HCT116 (cell line): ENCODE results near the gene SRGAP3. TPM values are rescaled to one million over a fixed set of nuclear protein-coding genes. Genes with fewer than 3 reads are reported as not detected.

ENCODE experiments used
- ATAC-seq: fragments of 200-7000 bp; cut with Tn5 transposase; 2 replicates; pipeline ENCODE4 v1.9.1; 2020; ENCODE audit warnings: mild to moderate bottlenecking, moderate library complexity
- BruUV-seq: library from RNA; stranded (reverse); fragments of 400-500 nt; replicated peaks from 2 replicates; lab custom pipeline; 2021; lab: Mats Ljungman, UMichigan
- CTCF ChIA-PET: fragments of 300-600 bp; sonication (Branson Sonifier 250); formaldehyde crosslinking; loops from one replicate; lab custom pipeline; 2021; ENCODE audit warnings: antibody characterized with exemption; lab: Charles Lee
- POLR2A ChIA-PET: fragments of 300-600, 350-600 bp; sonication (Branson Sonifier 250); formaldehyde crosslinking; loops from one replicate; lab custom pipeline; 2021; ENCODE audit warnings: antibody characterized with exemption; lab: Charles Lee
- RAD21 ChIA-PET, 2 experiments: fragments of 300-600 bp; sonication (Branson Sonifier 250); formaldehyde crosslinking; loops; one replicate each; lab custom pipeline; 2023; ENCODE audit warnings: low total read pairs in 2 of 2; ENCODE audit not compliant: uncharacterized antibody in 2 of 2, unreplicated experiment in 2 of 2, low non-redundant PET in 1 of 2; lab: Charles Lee
- DNase-seq: peaks from one replicate; pipeline ENCODE4 v3.0.0-alpha.2; 2010; ENCODE audit warnings: low read depth, low spot score
- H2AFZ ChIP-seq: fragments of 200-600 bp; shearing (Covaris generic), sonication (generic); 2 replicates; pipeline ENCODE4 v1.6.1; 2017; ENCODE audit warnings: low read depth, mixed run types, mixed read lengths, antibody characterized with exemption, low read length; ENCODE audit not compliant: poor library complexity, severe bottlenecking
- H3K27ac ChIP-seq: 2 replicates; pipeline ENCODE4 v1.5.1; 2012; ENCODE audit warnings: low read depth, low read length
- H3K27me3 ChIP-seq: fragments of 200-600 bp; sonication (generic); 2 replicates; pipeline ENCODE4 v1.6.1; 2016; ENCODE audit warnings: mixed run types, low read length, mixed read lengths; ENCODE audit not compliant: insufficient read depth
- H3K36me3 ChIP-seq, 2 experiments: fragments of 200-500 bp in 1 of 2; fragments of 200-600 bp in 1 of 2; sonication (Bioruptor generic) in 1 of 2; sonication (generic) in 1 of 2; 2 replicates each; pipeline versions ENCODE4 v1.5.1 to v1.6.1; 2014 to 2016; ENCODE audit warnings: low read length in 2 of 2, inconsistent platforms in 1 of 2, mixed read lengths in 1 of 2, mixed run types in 1 of 2; ENCODE audit not compliant: insufficient read depth in 2 of 2, control insufficient read depth in 1 of 2
- H3K4me1 ChIP-seq, 2 experiments: fragments of 200-600 bp in 1 of 2; sonication (generic) in 1 of 2; 2 replicates each; pipeline versions ENCODE4 v1.5.1 to v1.6.1; 2012 to 2017; ENCODE audit warnings: low read length in 2 of 2, inconsistent platforms in 1 of 2, mild to moderate bottlenecking in 1 of 2, mixed read lengths in 1 of 2, mixed run types in 1 of 2, moderate library complexity in 1 of 2; ENCODE audit not compliant: insufficient read depth in 2 of 2, control insufficient read depth in 1 of 2
- H3K4me2 ChIP-seq: fragments of 200-600 bp; sonication (generic); 2 replicates; pipeline ENCODE4 v1.6.1; 2017; ENCODE audit warnings: mixed run types, low read length, mixed read lengths
- H3K4me3 ChIP-seq, 2 experiments: fragments of 200-600 bp in 1 of 2; sonication (generic) in 1 of 2; replicated peaks in 1 of 2; 2 replicates each; pipeline ENCODE4 v1.5.1; 2011 to 2016; ENCODE audit warnings: low read length in 2 of 2, control low read depth in 1 of 2, low read depth in 1 of 2, mild to moderate bottlenecking in 1 of 2, mixed read lengths in 1 of 2, mixed run types in 1 of 2
- H3K79me2 ChIP-seq: fragments of 200-600 bp; sonication (generic); 2 replicates; pipeline ENCODE4 v1.6.1; 2017; ENCODE audit warnings: mild to moderate bottlenecking, mixed run types, low read length, moderate library complexity, mixed read lengths; ENCODE audit not compliant: insufficient read depth
- H3K9ac ChIP-seq: fragments of 200-600 bp; sonication (generic); 2 replicates; pipeline ENCODE4 v1.6.1; 2016; ENCODE audit warnings: low read length, mixed read lengths
- H3K9me2 ChIP-seq: fragments of 200-600 bp; sonication (generic), shearing (Covaris generic); 2 replicates; pipeline ENCODE4 v1.6.1; 2017; ENCODE audit warnings: mixed run types, mild to moderate bottlenecking, moderate library complexity; ENCODE audit not compliant: insufficient read depth
- H3K9me3 ChIP-seq, 2 experiments: fragments of 200-500 bp in 1 of 2; fragments of 200-600 bp in 1 of 2; sonication (Bioruptor generic) in 1 of 2; sonication (generic) in 1 of 2; 2 replicates each; pipeline ENCODE4 v1.6.1; 2014 to 2017; ENCODE audit warnings: low read length in 2 of 2, mixed read lengths in 2 of 2, inconsistent platforms in 1 of 2, low read depth in 1 of 2, mild to moderate bottlenecking in 1 of 2, mixed run types in 1 of 2, moderate library complexity in 1 of 2; ENCODE audit not compliant: control insufficient read depth in 1 of 2, insufficient read depth in 1 of 2
- H4K20me1 ChIP-seq: fragments of 200-600 bp; sonication (generic), shearing (Covaris generic); 2 replicates; pipeline ENCODE4 v1.6.1; 2017; ENCODE audit warnings: mixed run types, mild to moderate bottlenecking, moderate library complexity; ENCODE audit not compliant: insufficient read depth
- CBX3 ChIP-seq: IDR thresholded peaks from 2 replicates; pipeline ENCODE4 v1.6.1; 2012; ENCODE audit warnings: low read depth
- CEBPB ChIP-seq: IDR thresholded peaks from 2 replicates; pipeline ENCODE4 v1.6.1; 2012; ENCODE audit warnings: low read depth
- CTCF ChIP-seq, 3 experiments: fragments of 200-600 bp in 1 of 3; sonication (generic) in 1 of 3; IDR thresholded peaks in 2 of 3; conservative IDR thresholded peaks in 1 of 3; 2 replicates each; pipeline ENCODE4 v1.5.1; 2012 to 2017; ENCODE audit warnings: low read depth in 2 of 3, low read length in 2 of 3, antibody characterized with exemption in 1 of 3, borderline replicate concordance in 1 of 3, control low read depth in 1 of 3, mild to moderate bottlenecking in 1 of 3, mixed read lengths in 1 of 3, mixed run types in 1 of 3, moderate library complexity in 1 of 3; ENCODE audit not compliant: insufficient read depth in 1 of 3
- EGR1 ChIP-seq: IDR thresholded peaks from 2 replicates; pipeline ENCODE4 v1.6.1; 2012; ENCODE audit warnings: low read depth
- EZH2 ChIP-seq: fragments of 200-600 bp; sonication (generic); IDR thresholded peaks from 2 replicates; pipeline ENCODE4 v1.6.1; 2017; ENCODE audit warnings: antibody characterized with exemption, mixed run types
- EZH2phosphoT487 ChIP-seq: fragments of 200-600 bp; IDR thresholded peaks from 2 replicates; pipeline ENCODE4 v1.6.1; 2018; ENCODE audit warnings: antibody characterized with exemption, borderline replicate concordance
- FOSL1 ChIP-seq: IDR thresholded peaks from 2 replicates; pipeline ENCODE4 v1.6.1; 2012; ENCODE audit warnings: low read depth
- JUND ChIP-seq: IDR thresholded peaks from 2 replicates; pipeline ENCODE4 v1.6.1; 2012
- MAX ChIP-seq: IDR thresholded peaks from 2 replicates; pipeline ENCODE4 v1.6.1; 2012
- POLR2A ChIP-seq: IDR thresholded peaks from 2 replicates; pipeline ENCODE4 v1.7.0; 2011; ENCODE audit warnings: borderline replicate concordance; ENCODE audit not compliant: insufficient read depth, insufficient read length; ENCODE audit errors: extremely low read depth
- POLR2AphosphoS5 ChIP-seq: IDR thresholded peaks from 2 replicates; pipeline ENCODE4 v1.6.1; 2011; ENCODE audit warnings: mild to moderate bottlenecking, low read depth, low read length, moderate library complexity
- SIN3A ChIP-seq: IDR thresholded peaks from 2 replicates; pipeline ENCODE4 v1.6.1; 2012; ENCODE audit warnings: low read depth
- SP1 ChIP-seq: IDR thresholded peaks from 2 replicates; pipeline ENCODE4 v1.6.1; 2012; ENCODE audit warnings: low read depth
- SRF ChIP-seq: IDR thresholded peaks from 2 replicates; pipeline ENCODE4 v1.6.1; 2012; ENCODE audit warnings: low read depth
- TCF7L2 ChIP-seq: IDR thresholded peaks from 2 replicates; pipeline ENCODE4 v1.7.0; 2011; ENCODE audit warnings: borderline replicate concordance, inconsistent platforms; ENCODE audit not compliant: insufficient read depth, insufficient read length; ENCODE audit errors: extremely low read depth
- ZNF274 ChIP-seq: fragments of 200-500 bp; sonication (Bioruptor generic); IDR thresholded peaks from 2 replicates; pipeline ENCODE4 v1.6.1; 2014; ENCODE audit warnings: mild to moderate bottlenecking, low read depth, low read length, inconsistent platforms
- intact Hi-C: fragments of 100-400 bp; cut with micrococcal nuclease; formaldehyde crosslinking; loops from 2 replicates; pipeline ENCODE4 v1.10.0; 2022
- total RNA-seq: library from RNA; stranded (reverse); gene quantifications from one replicate; pipeline ENCODE4 v1.2.1, GENCODE V29; 2021; ENCODE audit not compliant: unreplicated experiment
- TF ChIP-seq, protein P1 (sequence below): IDR thresholded peaks from 2 replicates; pipeline ENCODE4 v1.6.1; 2012

The SRGAP3 gene
- total RNA-seq, 1 experiment from 2014 or later = 8.3 TPM

DNA sequence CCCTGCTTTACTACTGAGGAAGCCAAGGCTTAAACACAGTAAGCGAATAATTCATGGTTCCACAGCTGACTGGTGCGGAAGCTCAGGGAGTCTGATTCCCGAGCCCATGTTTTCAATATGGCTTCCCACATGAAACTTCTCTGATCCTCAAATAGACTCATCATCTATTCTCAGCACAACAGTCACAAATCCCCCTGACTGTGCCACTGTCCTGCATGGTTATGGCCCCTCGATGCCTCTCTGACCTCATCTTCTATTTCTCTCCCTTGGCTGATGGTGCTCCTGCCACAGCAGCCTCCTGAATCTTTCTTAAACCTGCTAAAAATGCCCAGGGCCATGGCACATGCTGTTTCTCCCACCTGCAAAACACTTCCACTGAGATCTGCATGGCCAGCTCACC is 43.2 kb downstream of the SRGAP3 start:
- H3K27me3 ChIP-seq = no peaks in the 10 kb centered on the region
- no peak overlapping the region for H3K4me2 ChIP-seq
- CTCF ChIA-PET = no interaction called here
- ATAC-seq (no peak), DNase-seq (no peak)
- no peak overlapping the region for H2AFZ ChIP-seq
- H3K79me2 ChIP-seq = no peaks in the 10 kb centered on the region
- H3K4me3 ChIP-seq = no peak overlapping the region
- H3K4me1 ChIP-seq = no peaks in the 10 kb centered on the region
- intact Hi-C loops = no loop called here
- no peak for TF ChIP-seq JUND
- TF ChIP-seq SIN3A = no peak
- no peak for TF ChIP-seq TCF7L2
- TF ChIP-seq FOSL1 = no peak
- no peak for TF ChIP-seq EZH2phosphoT487
- no TSS peak for BruUV-seq
- H4K20me1 ChIP-seq = no peaks in the 10 kb centered on the region
- no peaks in the 10 kb centered on the region for H3K9me3 ChIP-seq
- H3K9ac ChIP-seq = no peak overlapping the region
- H3K27ac ChIP-seq = no peak overlapping the region
- POLR2A ChIA-PET = no interaction called here
- no peaks in the 10 kb centered on the region for H3K36me3 ChIP-seq
- RAD21 ChIA-PET = no interaction called here
- H3K9me2 ChIP-seq = no peaks in the 10 kb centered on the region

DNA sequence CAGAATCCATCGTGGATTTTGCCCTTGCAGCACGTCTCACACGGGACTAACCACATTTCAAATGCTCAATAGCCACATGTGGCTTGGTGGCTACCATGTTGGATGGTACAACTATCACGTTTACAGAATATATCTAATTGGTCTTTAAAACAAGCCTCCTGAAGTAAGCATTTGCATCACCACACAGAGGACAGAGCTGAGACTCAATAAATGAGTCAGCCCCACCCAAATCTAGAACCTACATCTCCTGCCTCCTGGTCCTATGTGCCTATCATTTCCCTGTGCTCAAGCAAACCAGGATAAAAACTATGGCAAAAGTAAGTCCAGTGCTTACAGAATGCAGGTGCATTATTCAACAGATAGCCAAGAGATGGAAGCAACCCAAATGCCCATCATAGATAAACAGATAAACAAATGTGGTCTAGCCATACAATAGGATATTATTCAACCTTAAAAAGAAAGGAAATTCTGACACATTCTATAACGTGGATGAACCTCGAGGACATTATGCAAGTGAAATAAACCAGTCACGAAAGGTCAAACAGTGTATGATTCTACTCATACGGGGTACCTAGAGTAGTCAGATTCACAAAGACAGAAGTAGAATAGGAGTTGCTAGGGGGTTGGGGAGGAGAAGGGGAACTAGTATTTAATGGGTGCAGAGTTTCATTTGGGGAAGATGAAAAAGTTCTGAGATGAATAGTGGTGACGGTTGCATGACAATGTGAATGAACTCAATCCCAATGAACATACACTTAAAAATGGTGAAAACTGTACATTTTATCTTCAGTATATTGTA is 43.9 kb downstream of the SRGAP3 start:
- H3K36me3 ChIP-seq = no peaks in the 10 kb centered on the region
- intact Hi-C loops = no loop called here
- H3K79me2 ChIP-seq = no peaks in the 10 kb centered on the region
- no peak overlapping the region for H3K9ac ChIP-seq
- no peaks in the 10 kb centered on the region for H3K9me3 ChIP-seq
- no peak overlapping the region for H3K27ac ChIP-seq
- H2AFZ ChIP-seq = no peak overlapping the region
- no peak for TF ChIP-seq POLR2AphosphoS5
- TF ChIP-seq ZNF274 = no peak
- no peak for TF ChIP-seq CTCF (IDR thresholded peaks at IDR 0.05 in 2 of 3, conservative IDR thresholded peaks at IDR 0.05 in 1 of 3; ENCODE audit: borderline replicate concordance in 1 of 3, insufficient read depth in 1 of 3, low read depth in 2 of 3, low read length in 2 of 3)
- no peak for TF ChIP-seq MAX
- TF ChIP-seq EGR1 = no peak
- no peak for TF ChIP-seq JUND
- no peak for TF ChIP-seq SIN3A
- TF ChIP-seq, protein P1, sequence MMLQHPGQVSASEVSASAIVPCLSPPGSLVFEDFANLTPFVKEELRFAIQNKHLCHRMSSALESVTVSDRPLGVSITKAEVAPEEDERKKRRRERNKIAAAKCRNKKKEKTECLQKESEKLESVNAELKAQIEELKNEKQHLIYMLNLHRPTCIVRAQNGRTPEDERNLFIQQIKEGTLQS = no peak
- TF ChIP-seq TCF7L2 = no peak
- TF ChIP-seq CEBPB = no peak
- no peak for TF ChIP-seq EZH2
- TF ChIP-seq CBX3 = no peak
- no peak for TF ChIP-seq SP1
- no peak for TF ChIP-seq SRF
- TF ChIP-seq EZH2phosphoT487 = no peak
- TF ChIP-seq POLR2A = no peak
- no TSS peak for BruUV-seq
- ChIA-PET POLR2A (no interaction called here), RAD21 (no interaction called here), CTCF (no interaction called here)
- ATAC-seq (no peak), DNase-seq (no peak)
- no peaks in the 10 kb centered on the region for H4K20me1 ChIP-seq
- no peaks in the 10 kb centered on the region for H3K9me2 ChIP-seq
- no peak overlapping the region for H3K4me3 ChIP-seq
- no peaks in the 10 kb centered on the region for H3K27me3 ChIP-seq
- no peaks in the 10 kb centered on the region for H3K4me1 ChIP-seq
- no peak overlapping the region for H3K4me2 ChIP-seq
